Epithelial cell of alveolus of lung (primary cell): ENCODE results near the gene GRID1. TPM values are rescaled to one million over a fixed set of nuclear protein-coding genes. Genes with fewer than 3 reads are reported as not detected.

Experiments used
- total RNA-seq: library from RNA; depleted of rRNA; stranded (reverse); fragments of >200 nt; gene quantifications from 2 replicates; pipeline ENCODE4 v1.2.1, GENCODE V29; 2015

GRID1 gene
- total RNA-seq = under 0.01 and 0.16 TPM in 2 replicates

DNA sequence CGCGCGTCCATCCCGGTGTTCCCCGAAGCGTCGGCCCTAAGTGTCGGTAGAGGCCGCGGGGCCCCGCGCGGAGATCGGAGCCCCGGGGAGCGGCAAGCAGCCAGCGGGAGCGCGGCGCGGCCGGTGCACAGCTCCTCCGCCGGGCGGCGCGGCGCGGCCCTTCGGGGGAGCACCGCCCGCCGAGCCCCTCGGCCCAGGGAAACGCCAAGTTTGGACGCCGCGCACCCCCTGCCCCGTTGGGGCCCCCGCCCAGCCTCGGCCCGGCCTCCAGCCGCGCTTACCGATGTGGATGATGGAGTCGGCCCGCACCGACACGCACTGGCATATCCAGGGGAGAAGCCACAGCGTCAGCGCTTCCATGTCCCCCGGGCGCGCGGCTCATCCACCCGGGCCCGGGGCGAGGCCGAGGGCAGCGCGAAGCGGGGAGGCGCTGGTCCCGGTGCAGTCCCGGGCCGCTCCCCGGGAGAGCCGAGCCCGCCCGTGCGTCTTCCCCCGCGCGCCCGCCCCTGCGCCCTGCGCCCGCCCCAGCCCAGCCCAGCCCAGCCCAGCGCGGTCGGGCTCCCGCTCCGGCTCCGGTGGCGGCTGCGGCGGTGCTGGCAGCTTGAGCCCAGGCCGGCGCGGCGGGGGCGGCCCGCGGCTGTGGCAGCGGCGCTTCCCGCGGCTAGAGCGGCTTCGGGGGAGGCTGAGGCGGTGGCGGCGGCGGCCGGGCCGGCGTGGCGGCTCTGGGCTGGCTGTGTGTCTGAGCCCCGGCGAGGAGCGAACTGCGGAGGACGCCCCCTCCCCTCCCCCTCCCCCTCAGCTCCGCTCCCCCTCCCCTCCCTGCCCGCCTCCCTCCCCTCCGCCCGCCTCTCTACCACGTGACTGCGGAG, at the start of gene GRID1:
TSS of gene GRID1 (minus strand) at position 763 of the 869 bp plus-strand sequence.

Other genes starting within 250 kb of the GRID1 start
- 22.5 and 27.9 TPM in 2 replicates for gene WAPL, start 155.0 kb upstream of the GRID1 start, total RNA-seq